OCI-LY1 (cell line): ENCODE data around the gene OSBPL6.

ENCODE experiments used
- H2AFZ ChIP-seq: fragments of 200-600 bp; sonication (generic), shearing (Covaris generic); 2 replicates; pipeline ENCODE4 v1.6.0; 2014; ENCODE audit warnings: antibody characterized with exemption, mild to moderate bottlenecking, low read length
- H3F3A ChIP-seq: fragments of 200-600 bp; sonication (generic), shearing (Covaris generic); 2 replicates; pipeline ENCODE4 v1.6.0; 2014; ENCODE audit warnings: mild to moderate bottlenecking, antibody characterized with exemption, low read length, moderate library complexity; ENCODE audit not compliant: insufficient read depth
- H3K27ac ChIP-seq: fragments of 200-600 bp; sonication (generic); 2 replicates; pipeline ENCODE4 v1.5.1; 2014; ENCODE audit warnings: low read length, mixed run types, mild to moderate bottlenecking, low read depth; ENCODE audit not compliant: poor library complexity, severe bottlenecking
- H3K27me3 ChIP-seq: fragments of 200-600 bp; sonication (generic); 2 replicates; pipeline ENCODE4 v1.6.0; 2014; ENCODE audit warnings: antibody characterized with exemption, mild to moderate bottlenecking, low read length, moderate library complexity; ENCODE audit not compliant: insufficient read depth
- H3K36me3 ChIP-seq: fragments of 200-600 bp; sonication (generic); 2 replicates; pipeline ENCODE4 v1.6.1; 2014; ENCODE audit warnings: mild to moderate bottlenecking, antibody characterized with exemption, low read length, moderate library complexity, mixed read lengths; ENCODE audit not compliant: insufficient read depth
- H3K4me1 ChIP-seq: fragments of 200-600 bp; sonication (generic); 2 replicates; pipeline ENCODE4 v1.5.1; 2014; ENCODE audit warnings: mild to moderate bottlenecking, low read length, moderate library complexity; ENCODE audit not compliant: insufficient read depth, severe bottlenecking
- H3K4me2 ChIP-seq: fragments of 200-600 bp; sonication (generic), shearing (Covaris generic); 2 replicates; pipeline ENCODE4 v1.6.1; 2014; ENCODE audit warnings: low read length
- H3K4me3 ChIP-seq: fragments of 200-600 bp; sonication (generic); 2 replicates; pipeline ENCODE4 v1.5.1; 2014; ENCODE audit warnings: low read length, low read depth, mild to moderate bottlenecking, mixed read lengths; ENCODE audit not compliant: poor library complexity, severe bottlenecking
- H3K79me2 ChIP-seq: fragments of 200-600 bp; shearing (Covaris generic); 2 replicates; pipeline ENCODE4 v1.6.1; 2016; ENCODE audit warnings: mixed run types, low read length, mixed read lengths; ENCODE audit not compliant: insufficient read depth
- H3K9ac ChIP-seq: fragments of 200-600 bp; sonication (generic), shearing (Covaris generic); 2 replicates; pipeline ENCODE4 v1.6.1; 2014; ENCODE audit warnings: mild to moderate bottlenecking, low read length, mixed read lengths
- H3K9me2 ChIP-seq: fragments of 200-600 bp; sonication (generic), shearing (Covaris generic); 2 replicates; pipeline ENCODE4 v1.6.1; 2014; ENCODE audit warnings: low read depth, mild to moderate bottlenecking, low read length, mixed read lengths
- H3K9me3 ChIP-seq: fragments of 200-600 bp; shearing (Covaris generic); 2 replicates; pipeline ENCODE4 v1.6.1; 2014; ENCODE audit warnings: low read length, mixed read lengths
- H4K20me1 ChIP-seq: fragments of 200-600 bp; sonication (generic), shearing (Covaris generic); 2 replicates; pipeline ENCODE4 v1.6.0; 2016; ENCODE audit warnings: mild to moderate bottlenecking, low read length; ENCODE audit not compliant: insufficient read depth
- CTCF ChIP-seq: fragments of 200-600 bp; sonication (generic), shearing (Covaris generic); IDR thresholded peaks from 2 replicates; pipeline ENCODE4 v1.5.1; 2017; ENCODE audit warnings: mild to moderate bottlenecking, antibody characterized with exemption, low read length, moderate library complexity, mixed read lengths
- EZH2 ChIP-seq: fragments of 200-600 bp; sonication (generic), shearing (Covaris generic); IDR thresholded peaks from 2 replicates; pipeline ENCODE4 v1.8.0; 2017; ENCODE audit warnings: borderline replicate concordance, mixed run types, mild to moderate bottlenecking, antibody characterized with exemption, low read length, moderate library complexity, mixed read lengths

OSBPL6 gene

GRCh38 chr2:178256382-178257042, 62.2 kb downstream of the OSBPL6 start:
- Histone ChIP-seq H4K20me1 (no peaks in the 10 kb centered on the region), H3F3A (no peaks in the 10 kb centered on the region), H2AFZ (no peak overlapping the region), H3K9me3 (no peaks in the 10 kb centered on the region), H3K27ac (no peak overlapping the region), H3K4me2 (no peak overlapping the region), H3K79me2 (no peaks in the 10 kb centered on the region), H3K4me3 (no peak overlapping the region), H3K9ac (no peak overlapping the region), H3K27me3 (no peaks in the 10 kb centered on the region), H3K4me1 (no peaks in the 10 kb centered on the region), H3K36me3 (no peaks in the 10 kb centered on the region), H3K9me2 (no peaks in the 10 kb centered on the region)
- TF ChIP-seq EZH2 (no peak), CTCF (no peak)

- Histone ChIP-seq H3K4me3 (no peak overlapping the region), H3K27ac (no peak overlapping the region), H3F3A (no peaks in the 10 kb centered on the region), H2AFZ (no peak overlapping the region), H3K9ac (no peak overlapping the region), H3K4me1 (no peaks in the 10 kb centered on the region), H3K9me3 (no peaks in the 10 kb centered on the region), H3K27me3 (no peaks in the 10 kb centered on the region), H3K36me3 (no peaks in the 10 kb centered on the region), H3K79me2 (no peaks in the 10 kb centered on the region), H3K4me2 (no peak overlapping the region), H3K9me2 (no peaks in the 10 kb centered on the region), H4K20me1 (no peaks in the 10 kb centered on the region)
- TF ChIP-seq CTCF: no peak
- no peak for TF ChIP-seq EZH2
Measured at GRCh38 chr2:178257127-178257526, 62.8 kb downstream of the OSBPL6 start.

- Histone ChIP-seq H3F3A (no peaks in the 10 kb centered on the region), H3K27me3 (no peaks in the 10 kb centered on the region), H3K9ac (no peak overlapping the region), H3K9me3 (no peaks in the 10 kb centered on the region), H3K79me2 (no peaks in the 10 kb centered on the region), H3K4me1 (no peaks in the 10 kb centered on the region), H3K36me3 (no peaks in the 10 kb centered on the region), H3K9me2 (no peaks in the 10 kb centered on the region), H4K20me1 (no peaks in the 10 kb centered on the region), H3K4me3 (no peak overlapping the region), H2AFZ (no peak overlapping the region), H3K4me2 (no peak overlapping the region), H3K27ac (no peak overlapping the region)
- TF ChIP-seq CTCF (no peak), EZH2 (no peak)
Measured at GRCh38 chr2:178258916-178259315, 64.6 kb downstream of the OSBPL6 start.
